Measurements from ENCODE around the gene ENPEP. TPM values are rescaled to one million over a fixed set of nuclear protein-coding genes. Genes with fewer than 3 reads are reported as not detected.

ENPEP gene
- total RNA-seq, 1 donor from 2014 or later = 4.6 TPM

DNA sequence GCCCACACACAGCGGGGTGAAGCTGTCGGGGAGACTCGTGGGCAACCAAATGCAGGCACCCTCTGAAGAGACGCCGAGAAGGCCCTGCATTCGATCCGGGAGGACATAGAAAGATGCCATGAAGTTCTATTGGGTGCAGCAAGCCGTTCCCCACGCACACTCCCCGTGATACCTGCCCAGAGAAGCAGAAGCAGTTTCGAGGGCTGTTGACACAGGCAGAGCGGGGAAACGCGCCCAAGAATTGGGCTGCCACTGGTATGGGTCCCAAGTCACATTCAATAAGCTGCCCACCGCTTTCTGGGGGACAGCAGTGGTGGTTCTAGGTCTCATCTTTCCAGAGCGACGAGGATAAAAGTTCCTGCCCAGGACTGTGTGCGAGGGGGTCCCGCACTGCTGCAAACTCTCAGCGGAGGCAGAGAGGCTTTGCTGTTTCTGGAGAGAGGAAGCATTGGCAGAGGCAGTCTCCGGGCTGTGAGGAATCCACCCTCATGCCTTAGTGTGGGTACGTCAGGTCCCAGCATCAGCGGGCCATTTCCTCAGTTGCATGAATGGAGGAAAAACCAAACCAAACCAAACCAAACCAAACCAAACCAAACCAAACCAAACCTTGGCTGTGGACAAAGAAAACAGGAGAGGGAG lies 136.8 kb downstream of the ENPEP start:
- Histone ChIP-seq H3K27me3 (ENCODE audit: control insufficient read depth, insufficient read depth, low read length) (peaks cover 43% of the 10 kb centered on the region), H3K36me3 (ENCODE audit: control insufficient read depth, insufficient read depth, low read length) (no peaks in the 10 kb centered on the region), H3K4me3 (ENCODE audit: low read depth, low read length) (no peak overlapping the region)
- no peak for DNase-seq (ENCODE audit: low read depth)
- TF ChIP-seq, protein P1, sequence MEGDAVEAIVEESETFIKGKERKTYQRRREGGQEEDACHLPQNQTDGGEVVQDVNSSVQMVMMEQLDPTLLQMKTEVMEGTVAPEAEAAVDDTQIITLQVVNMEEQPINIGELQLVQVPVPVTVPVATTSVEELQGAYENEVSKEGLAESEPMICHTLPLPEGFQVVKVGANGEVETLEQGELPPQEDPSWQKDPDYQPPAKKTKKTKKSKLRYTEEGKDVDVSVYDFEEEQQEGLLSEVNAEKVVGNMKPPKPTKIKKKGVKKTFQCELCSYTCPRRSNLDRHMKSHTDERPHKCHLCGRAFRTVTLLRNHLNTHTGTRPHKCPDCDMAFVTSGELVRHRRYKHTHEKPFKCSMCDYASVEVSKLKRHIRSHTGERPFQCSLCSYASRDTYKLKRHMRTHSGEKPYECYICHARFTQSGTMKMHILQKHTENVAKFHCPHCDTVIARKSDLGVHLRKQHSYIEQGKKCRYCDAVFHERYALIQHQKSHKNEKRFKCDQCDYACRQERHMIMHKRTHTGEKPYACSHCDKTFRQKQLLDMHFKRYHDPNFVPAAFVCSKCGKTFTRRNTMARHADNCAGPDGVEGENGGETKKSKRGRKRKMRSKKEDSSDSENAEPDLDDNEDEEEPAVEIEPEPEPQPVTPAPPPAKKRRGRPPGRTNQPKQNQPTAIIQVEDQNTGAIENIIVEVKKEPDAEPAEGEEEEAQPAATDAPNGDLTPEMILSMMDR (IDR thresholded peaks at IDR 0.05; ENCODE audit: insufficient read depth, low read length, poor library complexity, severe bottlenecking) = no peak

DNA sequence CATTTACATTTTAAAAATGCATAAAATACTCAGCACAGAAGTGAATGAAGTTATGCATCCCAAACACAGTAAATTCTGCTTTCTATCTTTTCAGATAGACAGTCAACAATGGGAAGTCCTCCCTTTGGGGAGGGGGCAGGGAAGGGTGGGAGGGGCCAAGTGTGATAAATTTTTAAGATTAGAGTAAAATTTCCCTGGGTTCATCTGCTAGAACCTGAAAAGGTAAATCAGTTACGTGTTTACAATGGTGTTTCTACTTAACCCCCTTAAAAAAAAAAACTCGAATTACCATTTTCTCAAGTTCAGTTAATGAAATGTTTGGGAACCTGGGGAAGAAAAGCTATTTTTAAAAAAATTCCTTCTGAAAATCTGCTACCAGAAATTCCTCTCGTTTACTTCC lies 137.8 kb downstream of the ENPEP start:
- DNase-seq (ENCODE audit: low read depth) = no peak
- Histone ChIP-seq H3K4me3 (ENCODE audit: low read depth, low read length) (no peak overlapping the region), H3K27me3 (ENCODE audit: control insufficient read depth, insufficient read depth, low read length) (peaks cover 53% of the 10 kb centered on the region), H3K36me3 (ENCODE audit: control insufficient read depth, insufficient read depth, low read length) (no peaks in the 10 kb centered on the region)
- TF ChIP-seq, protein P1 (IDR thresholded peaks at IDR 0.05; ENCODE audit: insufficient read depth, low read length, poor library complexity, severe bottlenecking) = no peak

DNA sequence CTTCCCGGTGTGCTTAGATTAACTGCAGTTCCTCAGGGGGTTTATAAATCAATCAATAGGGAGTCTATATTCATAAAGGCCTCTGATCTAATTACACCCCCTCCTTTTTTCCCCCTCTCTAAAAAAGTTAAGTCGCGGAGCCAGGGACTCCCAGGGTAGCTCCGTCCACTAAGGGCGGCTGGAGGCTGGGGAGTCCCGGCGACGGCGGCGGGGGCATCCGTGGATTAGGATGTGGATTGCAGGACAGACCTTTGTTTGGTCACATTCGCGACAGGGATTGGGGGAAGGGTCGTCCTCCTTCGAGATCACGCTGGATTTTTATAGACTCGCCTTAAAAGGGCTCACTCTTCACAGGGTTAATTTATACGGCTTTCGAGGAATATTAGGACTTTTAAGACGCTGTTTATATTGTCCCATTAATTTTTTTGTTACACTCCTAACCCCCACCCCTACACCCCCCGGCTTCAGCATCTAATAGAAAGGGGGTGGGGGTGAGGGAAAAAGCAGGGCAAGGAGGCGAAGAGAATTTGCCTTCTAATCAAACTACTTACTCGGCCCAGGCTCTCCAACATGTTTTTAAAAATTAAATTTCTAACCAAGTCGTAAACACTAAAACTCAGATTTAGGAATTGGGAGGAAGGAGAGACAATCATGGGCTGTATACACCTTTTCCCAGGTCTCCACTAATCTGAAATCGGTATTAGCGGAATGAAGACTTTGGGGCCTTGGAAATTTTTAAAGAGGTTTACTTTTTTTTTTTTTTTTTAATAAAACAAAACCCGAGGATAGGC lies 138.4 kb downstream of the ENPEP start:
- Histone ChIP-seq H3K36me3 (ENCODE audit: control insufficient read depth, insufficient read depth, low read length) (no peaks in the 10 kb centered on the region), H3K27me3 (ENCODE audit: control insufficient read depth, insufficient read depth, low read length) (peaks cover 60% of the 10 kb centered on the region), H3K4me3 (ENCODE audit: low read depth, low read length) (no peak overlapping the region)
- TF ChIP-seq, protein P1 (IDR thresholded peaks at IDR 0.05; ENCODE audit: insufficient read depth, low read length, poor library complexity, severe bottlenecking) = no peak
- DNase-seq (ENCODE audit: low read depth) = no peak

Other genes with a start within 250 kb of the ENPEP start
- gene PITX2, start 146.9 kb downstream of the ENPEP start, total RNA-seq = 0.29 and 1.3 TPM in 2 replicates